DMS79 (cell line): ENCODE data around the gene RIT2.

Experiments
- DNase-seq: peaks from one replicate; lab custom pipeline; 2025; lab: John Stamatoyannopoulos, UW

The RIT2 gene

GRCh38 chr18:43012951-43013350 is 102.5 kb downstream of the RIT2 start:
- no peak for DNase-seq

GRCh38 chr18:43010611-43011010 is 104.9 kb downstream of the RIT2 start:
- DNase-seq: no peak

GRCh38 chr18:43009674-43010073 is 105.8 kb downstream of the RIT2 start:
- DNase-seq: no peak

- no peak for DNase-seq
These were observed 108.1 kb downstream of the RIT2 start for GRCh38 chr18:43007365-43007764.

GRCh38 chr18:43004421-43004820 is 111.1 kb downstream of the RIT2 start:
- no peak for DNase-seq

GRCh38 chr18:43001821-43002220 is 113.7 kb downstream of the RIT2 start:
- no peak for DNase-seq

GRCh38 chr18:42996824-42997223 is 118.7 kb downstream of the RIT2 start:
- no peak for DNase-seq

- DNase-seq: no peak
These were observed 135.1 kb downstream of the RIT2 start for GRCh38 chr18:42980426-42980825.

GRCh38 chr18:42977982-42978637 is 137.4 kb downstream of the RIT2 start:
- DNase-seq: no peak

- no peak for DNase-seq
These were observed 138.5 kb downstream of the RIT2 start for GRCh38 chr18:42976869-42977590.

- no peak for DNase-seq
These were observed 146.1 kb downstream of the RIT2 start for GRCh38 chr18:42969366-42969765.

- DNase-seq: no peak
These were observed 154.2 kb downstream of the RIT2 start for GRCh38 chr18:42961298-42961697.

- no peak for DNase-seq
These were observed 156.0 kb downstream of the RIT2 start for GRCh38 chr18:42959528-42959927.

- DNase-seq: no peak
These were observed 157.1 kb downstream of the RIT2 start for GRCh38 chr18:42958353-42958752.

- DNase-seq: no peak
These were observed 159.2 kb downstream of the RIT2 start for GRCh38 chr18:42956287-42956686.

GRCh38 chr18:42954887-42955286 is 160.6 kb downstream of the RIT2 start:
- no peak for DNase-seq

- no peak for DNase-seq
These were observed 162.2 kb downstream of the RIT2 start for GRCh38 chr18:42953306-42953705.

- no peak for DNase-seq
These were observed 164.8 kb downstream of the RIT2 start for GRCh38 chr18:42950732-42951131.

- no peak for DNase-seq
These were observed 166.7 kb downstream of the RIT2 start for GRCh38 chr18:42948831-42949230.

- DNase-seq: no peak
These were observed 173.6 kb downstream of the RIT2 start for GRCh38 chr18:42941860-42942259.

GRCh38 chr18:42941021-42941420 is 174.5 kb downstream of the RIT2 start:
- DNase-seq: no peak

- no peak for DNase-seq
These were observed 178.0 kb downstream of the RIT2 start for GRCh38 chr18:42937436-42937835.

GRCh38 chr18:42936289-42936688 is 179.2 kb downstream of the RIT2 start:
- no peak for DNase-seq

- DNase-seq: no peak
These were observed 184.0 kb downstream of the RIT2 start for GRCh38 chr18:42931491-42931890.
